GM21528 (cell line): ENCODE data around the gene PYCR2.
A peak's percentile ranks its signal among the peaks of the same experiment; 100 is the strongest.

Source experiments
- ATAC-seq: cut with Tn5 transposase; IDR thresholded peaks from one replicate; pipeline ENCODE4 v1.9.1; 2021; ENCODE audit warnings: mild to moderate bottlenecking, moderate library complexity; ENCODE audit not compliant: unreplicated experiment, low FRiP score

Gene PYCR2

GRCh38 chr1:225921734-225922709, 2.0 kb downstream of the PYCR2 start:
- no peak for ATAC-seq

- ATAC-seq = no peak
These were observed 4.1 kb downstream of the PYCR2 start for GRCh38 chr1:225919906-225920305.

GRCh38 chr1:225918280-225918679, 5.8 kb downstream of the PYCR2 start:
- no peak for ATAC-seq

GRCh38 chr1:225917536-225917935, 6.5 kb downstream of the PYCR2 start:
- ATAC-seq = no peak

GRCh38 chr1:225917101-225917500, 6.9 kb downstream of the PYCR2 start:
- no peak for ATAC-seq

- ATAC-seq = no peak
These were observed 8.5 kb downstream of the PYCR2 start for GRCh38 chr1:225915538-225915991.

- no peak for ATAC-seq
These were observed 9.1 kb downstream of the PYCR2 start for GRCh38 chr1:225914947-225915346.

GRCh38 chr1:225914391-225914790, 9.7 kb downstream of the PYCR2 start:
- ATAC-seq = no peak

- ATAC-seq = no peak
These were observed 12.6 kb downstream of the PYCR2 start for GRCh38 chr1:225911191-225912130.

- no peak for ATAC-seq
These were observed 14.6 kb downstream of the PYCR2 start for GRCh38 chr1:225909477-225909876.

GRCh38 chr1:225908773-225909172, 15.3 kb downstream of the PYCR2 start:
- no peak for ATAC-seq

- no peak for ATAC-seq
These were observed 15.9 kb downstream of the PYCR2 start for GRCh38 chr1:225908013-225908640.

GRCh38 chr1:225907341-225907740, 16.7 kb downstream of the PYCR2 start:
- ATAC-seq = no peak

GRCh38 chr1:225906467-225906866, 17.6 kb downstream of the PYCR2 start:
- ATAC-seq = no peak

- no peak for ATAC-seq
These were observed 20.4 kb downstream of the PYCR2 start for GRCh38 chr1:225903623-225904022.

GRCh38 chr1:225899044-225899925, 24.8 kb downstream of the PYCR2 start:
- ATAC-seq = no peak

GRCh38 chr1:225897595-225898514, 26.2 kb downstream of the PYCR2 start:
- ATAC-seq = no peak

- peak; percentile 100 for ATAC-seq
These were observed 27.0 kb downstream of the PYCR2 start for GRCh38 chr1:225896937-225897549.
